Stomach (tissue), 4 donors: Measurements from ENCODE around the gene ZNF595.
A peak's percentile ranks its signal among the peaks of the same experiment; 100 is the strongest.
"Not testable (repeated sequence)": the region's sequence is repeated elsewhere in the genome, so short reads cannot be mapped to it uniquely, and the experiment has no call there.

Experiments used
- CTCF ChIP-seq, 7 experiments: fragments of 450-650 bp in 4 of 7; fragments of 200-600 bp in 3 of 7; sonication (generic) in 3 of 7; IDR thresholded peaks; one replicate each; pipeline ENCODE4 v1.5.1; 2016 to 2019; ENCODE audit warnings: antibody characterized with exemption in 7 of 7, control low read depth in 2 of 7, mild to moderate bottlenecking in 1 of 7
- EP300 ChIP-seq: sonication (generic); formaldehyde crosslinking; IDR thresholded peaks from one replicate; pipeline ENCODE4 v1.6.1; 2017; ENCODE audit warnings: antibody characterized with exemption
- POLR2A ChIP-seq, 4 donors: fragments of 450-650 bp; IDR thresholded peaks; one replicate each; pipeline ENCODE4 v1.6.1; 2016; ENCODE audit warnings: antibody characterized with exemption in 4 of 4, control low read depth in 2 of 4, mild to moderate bottlenecking in 1 of 4, moderate library complexity in 1 of 4
- POLR2AphosphoS5 ChIP-seq, 3 donors: sonication (generic); formaldehyde crosslinking; IDR thresholded peaks; one replicate each; pipeline ENCODE4 v1.6.1; 2016; ENCODE audit warnings: antibody characterized with exemption in 3 of 3

GRCh38 chr4:38202-38601 lies 14.9 kb upstream of the ZNF595 start:
- TF ChIP-seq POLR2A (IDR thresholded peaks at IDR 0.05): peak in 1 of 4 donors; percentile 13
- not testable (repeated sequence) for TF ChIP-seq CTCF (IDR thresholded peaks at IDR 0.05); POLR2AphosphoS5 (IDR thresholded peaks at IDR 0.05); EP300
